NCI-H345 (cell line): ENCODE data around the gene UGT1A9.

ENCODE experiments used
- DNase-seq: peaks from one replicate; lab custom pipeline; 2025; lab: John Stamatoyannopoulos, UW

Gene UGT1A9

GRCh38 chr2:233796254-233796653 lies 124.6 kb downstream of the UGT1A9 start:
- no peak for DNase-seq

- no peak for DNase-seq
Observed at GRCh38 chr2:233798335-233799086, 126.8 kb downstream of the UGT1A9 start.

- DNase-seq, result no peak
Observed at GRCh38 chr2:233799087-233799665, 127.5 kb downstream of the UGT1A9 start.

GRCh38 chr2:233799716-233800115 lies 128.0 kb downstream of the UGT1A9 start:
- no peak for DNase-seq

- DNase-seq, result no peak
Observed at GRCh38 chr2:233800208-233800607, 128.5 kb downstream of the UGT1A9 start.

GRCh38 chr2:233801357-233802131 lies 129.8 kb downstream of the UGT1A9 start:
- no peak for DNase-seq

- DNase-seq, result no peak
Observed at GRCh38 chr2:233802132-233802815, 130.6 kb downstream of the UGT1A9 start.

GRCh38 chr2:233803292-233803911 lies 131.7 kb downstream of the UGT1A9 start:
- no peak for DNase-seq

- DNase-seq, result no peak
Observed at GRCh38 chr2:233803994-233804393, 132.3 kb downstream of the UGT1A9 start.

GRCh38 chr2:233807215-233807865 lies 135.6 kb downstream of the UGT1A9 start:
- DNase-seq, result no peak

GRCh38 chr2:233807966-233808935 lies 136.6 kb downstream of the UGT1A9 start:
- no peak for DNase-seq

GRCh38 chr2:233810385-233810784 lies 138.7 kb downstream of the UGT1A9 start:
- DNase-seq, result no peak

GRCh38 chr2:233811087-233811486 lies 139.4 kb downstream of the UGT1A9 start:
- DNase-seq, result no peak

GRCh38 chr2:233811732-233812131 lies 140.0 kb downstream of the UGT1A9 start:
- DNase-seq, result no peak

GRCh38 chr2:233813236-233814055 lies 141.7 kb downstream of the UGT1A9 start:
- DNase-seq, result no peak

GRCh38 chr2:233814056-233814835 lies 142.5 kb downstream of the UGT1A9 start:
- no peak for DNase-seq

- no peak for DNase-seq
Observed at GRCh38 chr2:233815861-233816260, 144.2 kb downstream of the UGT1A9 start.

GRCh38 chr2:233816334-233816733 lies 144.6 kb downstream of the UGT1A9 start:
- peak; percentile 42 for DNase-seq

GRCh38 chr2:233816771-233817170 lies 145.1 kb downstream of the UGT1A9 start:
- DNase-seq, result no peak
